GM18858 (cell line): ENCODE results near the gene PBOV1.

Experiments used
- ATAC-seq: cut with Tn5 transposase; IDR thresholded peaks from one replicate; pipeline ENCODE4 v1.9.1; 2021; ENCODE audit not compliant: unreplicated experiment

The PBOV1 gene

DNA sequence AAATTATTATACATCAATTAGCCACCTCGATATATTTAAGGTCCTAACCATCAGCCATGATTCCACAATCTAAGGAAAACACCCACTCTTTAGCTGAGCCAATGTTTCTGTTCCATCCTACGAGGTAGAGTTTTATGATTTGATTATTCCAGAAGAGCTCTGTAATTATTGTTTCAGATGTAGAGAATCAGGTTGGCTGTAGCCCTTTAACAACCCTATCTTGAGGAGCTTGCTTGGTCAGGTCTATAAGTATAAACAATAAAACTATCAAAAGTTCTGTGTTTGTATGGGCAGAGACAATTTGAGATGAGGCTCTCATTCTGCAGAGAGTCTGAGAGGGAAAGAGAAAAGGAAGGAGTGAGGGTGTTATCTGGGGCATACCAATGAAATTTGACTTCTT lies at the start of gene PBOV1:
PBOV1 (minus strand) TSS at position 43 of the 400 bp plus-strand sequence. CDS start 96 bp downstream, outside the sequence.
- ATAC-seq: no peak

- no peak for ATAC-seq
Measured at GRCh38 chr6:138266095-138266494, 47.8 kb upstream of the PBOV1 start.

- ATAC-seq: no peak
Measured at GRCh38 chr6:138264372-138264880, 46.1 kb upstream of the PBOV1 start.

DNA sequence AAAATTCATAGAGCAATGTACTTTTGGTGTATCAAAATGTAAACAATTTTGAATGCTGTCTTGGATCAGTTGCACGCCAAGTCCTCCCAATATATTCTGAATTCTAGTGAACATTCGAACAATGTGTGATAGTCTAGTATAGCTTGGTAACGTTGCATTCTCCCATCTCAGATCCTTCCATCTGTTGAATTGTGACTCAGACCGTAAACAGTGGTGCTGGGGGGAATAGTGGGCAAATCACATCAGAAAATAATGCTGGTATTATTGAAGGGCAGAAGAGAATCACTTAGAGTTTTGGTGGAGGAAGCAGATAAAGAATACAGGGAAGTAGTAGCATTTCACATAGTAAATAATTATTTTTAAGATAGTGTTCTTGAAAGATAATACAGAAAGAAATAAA lies 45.7 kb upstream of the PBOV1 start:
- no peak for ATAC-seq

DNA sequence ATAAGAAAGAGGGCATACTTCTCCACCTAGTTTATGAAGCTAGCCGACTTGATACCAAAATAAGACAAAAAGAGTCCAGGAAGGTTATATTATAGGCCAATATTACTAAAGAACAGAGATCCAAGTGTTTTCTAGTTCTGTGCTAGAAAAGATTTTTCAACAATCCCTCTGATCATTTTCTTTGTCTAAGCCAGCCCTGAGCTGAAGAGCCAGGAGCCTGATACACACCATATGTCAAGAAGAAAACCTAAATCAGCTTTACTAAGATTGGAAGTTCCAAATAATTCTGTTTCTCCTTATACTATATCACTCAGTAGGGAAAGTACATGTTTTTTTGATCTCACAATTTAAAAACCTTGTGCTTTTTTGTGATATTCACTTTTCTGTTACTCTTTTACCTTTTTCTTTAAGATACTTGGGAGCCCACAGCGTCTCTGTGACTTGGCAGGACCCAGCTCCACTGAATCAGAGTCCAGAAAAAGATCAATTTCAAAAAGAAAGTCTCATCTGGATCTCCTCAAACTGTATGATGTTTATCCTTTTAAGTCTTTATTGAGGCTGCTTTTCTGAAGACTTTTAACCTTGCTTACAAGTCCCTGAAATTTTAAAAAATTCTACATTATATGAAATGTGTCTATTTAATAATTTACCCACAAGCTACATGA lies 43.0 kb upstream of the PBOV1 start:
- ATAC-seq: no peak

DNA sequence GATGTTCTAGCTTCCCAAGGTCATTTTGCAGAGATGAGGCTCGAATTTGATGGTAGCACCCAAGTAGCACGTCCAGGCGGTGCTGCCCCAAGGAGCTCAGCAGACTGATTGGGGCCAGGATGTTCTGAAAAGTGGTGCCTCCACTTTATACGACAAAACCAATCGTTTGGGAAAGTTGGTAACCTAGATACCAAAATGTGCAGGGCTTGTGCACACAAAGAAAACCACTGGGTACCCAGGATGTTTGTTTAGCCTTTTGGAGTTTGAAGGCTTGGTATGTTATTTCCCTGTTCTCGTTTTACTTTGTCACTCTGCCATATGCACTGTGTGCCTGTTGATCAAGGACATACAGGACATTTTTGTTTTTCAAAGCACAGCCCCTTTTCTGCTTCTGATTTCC lies 40.7 kb upstream of the PBOV1 start:
- ATAC-seq: no peak

DNA sequence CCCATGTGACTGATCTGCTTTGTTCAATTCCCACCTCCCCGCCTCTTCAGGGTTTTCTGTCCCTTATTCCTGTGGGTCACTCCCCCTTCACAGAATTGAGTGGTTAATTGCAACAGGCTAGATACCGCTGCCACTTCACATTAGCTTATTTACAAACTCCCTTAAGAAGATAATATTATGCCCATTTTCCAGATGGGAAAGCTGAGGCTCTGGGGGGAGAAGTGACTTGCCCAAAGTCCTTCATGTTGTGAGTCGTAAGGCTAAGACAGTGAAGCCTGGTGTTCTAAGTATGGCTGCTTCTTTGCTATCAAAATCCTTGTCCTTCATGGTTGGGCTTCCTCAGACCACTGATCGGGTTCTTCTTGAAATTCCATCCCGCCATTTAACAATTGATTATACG lies 39.9 kb upstream of the PBOV1 start:
- ATAC-seq: no peak

- no peak for ATAC-seq
Measured at GRCh38 chr6:138257638-138258040, 39.3 kb upstream of the PBOV1 start.

DNA sequence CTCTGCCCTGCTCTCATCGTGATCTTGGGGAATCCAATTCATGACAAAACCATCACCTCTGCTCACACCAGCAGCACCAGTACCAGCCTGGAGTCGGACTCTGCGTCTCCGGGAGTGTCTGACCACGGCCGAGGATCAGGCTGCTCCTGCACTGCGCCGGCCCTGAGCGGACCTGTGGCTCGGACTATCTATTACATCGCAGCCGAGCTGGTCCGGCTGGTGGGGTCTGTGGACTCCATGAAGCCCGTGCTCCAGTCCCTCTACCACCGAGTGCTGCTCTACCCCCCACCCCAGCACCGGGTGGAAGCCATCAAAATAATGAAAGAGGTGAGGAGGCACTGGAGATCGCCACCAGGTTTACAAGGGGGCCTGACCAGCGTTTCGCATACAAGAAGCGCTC lies 37.2 kb upstream of the PBOV1 start:
- ATAC-seq: no peak

GRCh38 chr6:138253731-138254130 lies 35.4 kb upstream of the PBOV1 start:
- ATAC-seq: no peak

DNA sequence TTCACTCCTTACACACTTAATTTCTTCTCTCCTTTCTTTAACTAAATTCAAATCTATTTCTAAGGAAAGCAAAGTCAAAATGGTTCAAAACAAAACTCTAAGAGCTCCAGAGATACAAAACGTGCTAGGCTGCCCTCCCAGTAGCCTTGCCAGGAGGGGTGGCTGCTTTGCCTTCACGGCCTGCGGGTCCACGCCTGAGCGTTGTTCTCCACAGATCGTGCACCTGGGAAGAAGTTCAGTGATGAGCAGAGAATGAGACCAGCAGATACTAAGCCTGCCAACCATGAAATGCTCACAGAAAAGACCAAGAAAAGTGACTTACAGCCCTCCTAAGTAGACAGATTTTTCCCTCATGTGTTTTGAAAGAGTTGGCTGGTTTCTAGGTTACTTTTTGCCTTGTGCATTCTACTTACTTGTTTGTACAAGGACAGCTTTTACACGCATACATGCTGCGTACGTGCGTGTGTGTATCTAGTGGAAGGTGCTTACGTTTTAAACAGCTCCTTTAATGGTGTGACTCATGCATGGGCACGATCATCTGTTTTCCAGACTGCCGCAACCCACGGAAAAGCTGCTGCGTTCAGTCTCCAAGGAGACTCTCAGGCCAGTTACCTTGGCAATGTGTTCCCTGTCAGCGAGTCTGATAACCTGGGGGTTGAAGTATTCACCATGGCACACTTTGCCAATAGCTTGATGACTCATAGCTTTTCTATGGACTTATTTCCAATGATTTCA lies 32.4 kb upstream of the PBOV1 start:
- ATAC-seq: no peak

DNA sequence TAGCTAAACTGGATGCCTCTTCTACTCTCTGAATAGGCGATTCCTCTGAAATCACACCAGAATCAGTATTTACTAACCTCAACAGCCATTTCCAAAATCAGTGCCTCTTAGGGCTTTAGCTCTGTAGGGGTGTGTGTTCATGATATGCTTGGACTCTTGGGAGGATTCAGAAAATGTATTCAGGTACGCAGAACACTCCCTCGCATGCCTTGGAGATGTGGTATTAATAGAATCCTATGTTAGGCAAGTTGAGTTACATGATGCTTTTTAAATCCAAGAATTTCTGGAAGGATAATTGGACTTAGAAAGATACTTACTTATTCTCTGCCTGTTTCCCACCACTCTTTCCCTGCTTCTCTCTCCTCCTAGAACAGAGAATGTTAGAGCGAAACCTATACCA lies 31.8 kb upstream of the PBOV1 start:
- ATAC-seq: no peak

GRCh38 chr6:138248878-138249277 lies 30.6 kb upstream of the PBOV1 start:
- ATAC-seq: no peak

GRCh38 chr6:138248011-138248410 lies 29.7 kb upstream of the PBOV1 start:
- no peak for ATAC-seq

DNA sequence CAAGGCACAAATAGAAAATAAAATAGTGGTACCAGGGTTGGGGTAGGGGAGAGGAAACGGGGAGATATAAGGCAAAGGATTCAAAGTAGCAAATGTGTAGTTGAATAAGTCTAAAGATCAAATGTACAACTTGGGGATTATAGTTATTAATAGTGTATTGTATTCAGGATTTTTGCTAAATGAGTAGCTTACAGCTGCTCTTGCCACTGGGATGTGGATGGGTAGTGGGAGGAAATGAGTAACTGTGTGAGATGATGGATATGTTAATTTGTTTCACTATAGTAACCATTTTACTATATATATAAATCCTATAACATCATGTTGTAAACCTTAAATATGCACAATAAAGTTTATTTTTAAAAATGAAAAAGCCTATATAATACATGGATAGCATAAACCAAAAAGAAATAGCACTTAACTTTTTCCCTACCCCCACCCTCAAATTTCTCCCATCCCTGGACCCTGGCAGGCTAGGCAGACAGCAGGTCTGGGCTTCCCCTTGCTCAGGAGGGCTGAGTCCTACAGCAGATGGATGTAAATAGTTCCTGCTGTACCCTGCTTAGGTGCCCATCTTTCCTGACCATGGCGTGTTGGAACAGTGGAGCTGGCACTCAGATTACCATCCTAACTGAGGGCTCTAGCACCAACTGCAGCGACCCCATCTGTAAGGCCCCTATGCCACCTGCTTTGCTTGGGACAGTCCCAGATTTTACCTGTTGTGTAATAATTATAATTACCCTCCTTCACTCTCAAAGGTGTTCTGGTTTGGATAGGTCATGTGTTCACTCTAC lies 28.6 kb upstream of the PBOV1 start:
- no peak for ATAC-seq

GRCh38 chr6:138245751-138246150 lies 27.5 kb upstream of the PBOV1 start:
- no peak for ATAC-seq

GRCh38 chr6:138242987-138243592 lies 24.8 kb upstream of the PBOV1 start:
- ATAC-seq: no peak

DNA sequence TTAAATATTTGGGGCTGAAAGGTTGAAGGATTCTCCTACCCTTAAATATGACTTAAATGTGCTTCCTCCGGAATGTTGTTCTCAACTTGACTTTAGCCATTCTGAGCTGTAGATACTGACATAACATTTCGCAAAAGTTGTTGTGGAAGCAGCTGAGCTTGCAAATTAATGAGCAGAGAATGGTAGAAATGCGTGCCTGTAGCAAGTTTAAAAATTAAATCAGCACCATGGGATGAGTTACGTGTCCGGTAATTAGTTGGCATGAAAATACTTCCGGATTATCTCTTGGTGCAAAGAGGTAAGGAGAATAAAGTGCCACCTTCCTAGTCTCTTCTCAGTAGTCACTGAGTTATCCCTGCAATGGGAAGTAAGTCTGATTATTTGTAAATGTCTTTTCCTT lies 23.6 kb upstream of the PBOV1 start:
- ATAC-seq: no peak

DNA sequence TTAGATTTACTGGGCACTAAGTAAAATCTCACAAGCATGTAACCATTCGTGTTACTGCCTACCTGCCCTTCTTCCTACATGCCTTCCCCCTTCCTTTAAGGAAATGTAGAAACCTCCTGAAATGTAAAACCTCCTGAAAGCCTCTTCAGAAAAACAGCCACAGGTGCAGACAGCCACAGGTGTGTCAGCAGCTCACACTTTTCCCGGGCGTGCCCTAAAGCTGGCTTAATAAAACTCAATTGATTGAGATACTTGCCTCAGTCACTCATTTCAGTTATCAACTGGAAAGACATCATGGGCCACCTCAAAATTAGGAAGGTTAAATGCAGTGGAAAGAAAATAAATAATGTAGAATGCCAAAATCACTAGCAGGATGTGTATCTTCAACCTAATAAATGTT lies 23.1 kb upstream of the PBOV1 start:
- no peak for ATAC-seq

- ATAC-seq: no peak
Measured at GRCh38 chr6:138240476-138241245, 22.4 kb upstream of the PBOV1 start.

- ATAC-seq: no peak
Measured at GRCh38 chr6:138239774-138240173, 21.5 kb upstream of the PBOV1 start.
